Skin epidermis (tissue), 12 donors: Measurements from ENCODE around the gene LCTL.

ENCODE experiments used
- H3K27ac ChIP-seq, 21 experiments: fragments of 200-600 bp; sonication (generic) in 11 of 21; one replicate each; pipeline ENCODE4 v1.5.0; 2020; ENCODE audit warnings: mild to moderate bottlenecking in 3 of 21, inconsistent platforms in 2 of 21, moderate library complexity in 2 of 21
- H3K4me3 ChIP-seq, 7 experiments: fragments of 200-600 bp; sonication (generic) in 2 of 7; one replicate each; pipeline ENCODE4 v1.5.0; 2020; ENCODE audit warnings: inconsistent platforms in 2 of 7, mild to moderate bottlenecking in 2 of 7, moderate library complexity in 1 of 7

LCTL gene

GRCh38 chr15:66565741-66566144, at the start of gene LCTL:
TSS of gene LCTL (minus strand) at chr15:66565998. CDS start at chr15:66565365, 633 bp downstream.
- no peak within 1 kb of the TSS for H3K27ac ChIP-seq
- H3K4me3 ChIP-seq: no peak within 1 kb of the TSS

DNA sequence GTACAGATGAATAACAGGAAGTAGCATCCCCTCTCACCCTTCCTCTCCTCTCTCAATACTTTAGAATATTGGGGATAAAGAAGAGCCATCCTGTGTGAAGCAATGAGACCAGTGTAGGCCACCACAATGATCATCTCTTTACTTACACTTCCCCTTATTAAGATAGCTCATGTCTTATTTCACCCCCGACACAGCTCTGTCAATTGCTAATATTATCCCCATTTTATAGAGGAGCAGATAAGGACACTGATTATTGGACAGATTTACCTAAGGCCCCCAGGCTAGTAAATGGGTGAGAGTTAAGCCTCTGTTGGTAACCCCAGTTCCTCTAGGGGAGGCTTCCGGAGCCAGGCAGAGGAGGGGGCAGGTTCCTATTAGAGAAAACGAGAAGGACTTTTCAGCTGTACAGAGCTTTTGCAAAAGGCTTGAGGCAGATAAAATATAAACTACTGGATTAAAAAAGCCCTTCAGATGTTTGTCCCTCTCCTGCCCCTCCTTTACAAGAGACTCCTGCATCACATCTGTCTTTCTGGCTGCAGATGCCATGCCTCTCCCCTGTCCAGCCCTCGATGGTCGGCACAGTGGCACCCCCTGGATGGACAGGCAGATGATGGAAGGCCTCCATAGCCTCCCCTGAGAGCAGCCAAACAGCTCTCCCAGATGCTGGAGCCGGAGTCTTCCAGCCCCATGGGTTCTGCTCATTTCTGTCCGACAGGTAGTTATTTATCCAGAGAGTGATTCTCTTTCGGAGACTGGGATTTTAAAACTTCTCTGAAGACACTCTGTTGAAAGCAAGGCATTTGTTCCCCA, 49.4 kb upstream of the LCTL start:
- Histone ChIP-seq H3K4me3 (no peak overlapping the region), H3K27ac (no peak overlapping the region)

GRCh38 chr15:66614456-66614855, 48.7 kb upstream of the LCTL start:
- H3K4me3 ChIP-seq: no peak overlapping the region
- no peak overlapping the region for H3K27ac ChIP-seq

- Histone ChIP-seq H3K4me3 (no peak overlapping the region), H3K27ac (no peak overlapping the region)
These were observed 47.9 kb upstream of the LCTL start for GRCh38 chr15:66613743-66614142.

DNA sequence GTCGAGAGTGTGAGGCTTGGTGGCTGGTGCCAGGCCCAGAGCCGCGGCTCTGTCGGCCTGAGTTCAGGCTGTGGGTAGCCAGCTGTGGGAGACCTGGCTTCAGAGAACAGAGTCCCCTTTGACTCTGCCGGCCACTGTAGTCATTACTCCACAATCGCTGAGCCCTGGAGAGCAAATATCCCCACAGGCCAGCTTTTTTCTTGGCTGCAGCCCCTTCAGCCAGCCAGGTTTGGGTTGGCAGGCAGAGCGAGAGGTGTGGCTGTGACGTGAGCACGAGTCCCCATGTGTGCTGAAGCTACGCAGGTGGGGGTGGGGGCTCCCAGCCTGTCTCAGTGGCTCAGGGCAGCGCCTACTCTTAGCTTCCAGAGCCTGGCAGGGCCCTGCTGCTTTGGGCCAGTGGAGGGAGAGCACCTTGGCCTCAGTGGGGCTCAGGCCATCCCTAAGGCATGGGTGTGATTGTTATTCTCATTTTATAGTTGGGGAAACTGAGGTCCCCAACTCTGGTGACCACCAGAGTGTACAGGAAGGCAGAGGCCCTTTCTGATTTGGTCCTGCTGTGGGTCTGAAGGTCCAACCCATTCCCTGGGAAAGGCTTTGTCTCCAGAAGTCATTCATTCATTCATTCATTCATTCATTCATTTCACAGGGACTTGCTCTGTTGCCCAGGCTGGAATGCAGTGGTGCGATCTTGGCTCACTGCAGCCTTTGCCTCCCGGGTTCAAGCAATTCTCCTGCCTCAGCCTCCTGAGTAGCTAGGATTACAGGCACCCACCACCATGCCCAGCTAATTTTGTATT, 45.7 kb upstream of the LCTL start:
- H3K27ac ChIP-seq: no peak overlapping the region
- no peak overlapping the region for H3K4me3 ChIP-seq

- Histone ChIP-seq H3K4me3 (no peak overlapping the region), H3K27ac (no peak overlapping the region)
These were observed 44.1 kb upstream of the LCTL start for GRCh38 chr15:66609876-66610275.

DNA sequence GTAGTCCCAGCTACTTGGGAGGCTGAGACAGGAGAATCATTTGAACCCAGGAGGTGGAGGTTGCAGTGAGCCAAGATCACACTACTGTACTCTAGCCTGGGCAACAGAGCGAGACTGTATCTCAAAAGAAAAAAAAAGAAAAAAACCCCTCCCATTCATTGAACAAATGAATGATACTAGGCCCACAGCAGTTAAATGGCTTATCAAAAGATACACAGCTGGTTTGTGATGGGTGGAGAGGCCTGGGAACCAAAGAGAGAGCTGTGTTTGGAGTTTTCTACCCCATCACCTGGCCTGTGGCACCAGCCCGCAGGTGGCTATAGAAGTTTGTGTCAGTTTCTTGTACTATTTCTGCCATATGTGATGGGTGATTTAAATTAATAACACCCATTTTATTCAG, 43.1 kb upstream of the LCTL start:
- Histone ChIP-seq H3K4me3 (no peak overlapping the region), H3K27ac (no peak overlapping the region)

- Histone ChIP-seq H3K27ac (no peak overlapping the region), H3K4me3 (no peak overlapping the region)
These were observed 42.4 kb upstream of the LCTL start for GRCh38 chr15:66608159-66608558.

- H3K27ac ChIP-seq: no peak overlapping the region
- no peak overlapping the region for H3K4me3 ChIP-seq
These were observed 37.7 kb upstream of the LCTL start for GRCh38 chr15:66603301-66604179.

DNA sequence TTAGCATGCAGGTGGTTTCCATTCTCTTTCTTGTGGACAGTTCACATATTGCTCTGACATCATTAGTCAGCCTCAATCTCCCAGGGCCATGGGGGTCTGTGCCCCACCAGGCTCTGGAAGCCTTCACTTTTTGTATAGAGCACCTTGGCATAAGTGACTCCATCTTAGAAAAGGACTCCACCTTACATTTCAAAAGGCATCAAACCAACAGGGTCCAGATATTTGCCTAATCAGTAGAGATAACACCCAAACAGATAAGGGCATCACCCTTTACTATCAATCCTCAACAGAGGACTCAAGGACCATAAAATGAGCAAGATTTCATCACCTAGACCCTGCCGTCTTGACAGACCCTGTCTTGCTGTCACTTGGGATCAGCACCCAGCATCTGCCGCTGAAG, 35.7 kb upstream of the LCTL start:
- Histone ChIP-seq H3K4me3 (no peak overlapping the region), H3K27ac (no peak overlapping the region)

- H3K4me3 ChIP-seq: no peak overlapping the region
- H3K27ac ChIP-seq: no peak overlapping the region
These were observed 34.4 kb upstream of the LCTL start for GRCh38 chr15:66600240-66600627.

GRCh38 chr15:66599536-66600239, 33.9 kb upstream of the LCTL start:
- Histone ChIP-seq H3K27ac (no peak overlapping the region), H3K4me3 (no peak overlapping the region)

DNA sequence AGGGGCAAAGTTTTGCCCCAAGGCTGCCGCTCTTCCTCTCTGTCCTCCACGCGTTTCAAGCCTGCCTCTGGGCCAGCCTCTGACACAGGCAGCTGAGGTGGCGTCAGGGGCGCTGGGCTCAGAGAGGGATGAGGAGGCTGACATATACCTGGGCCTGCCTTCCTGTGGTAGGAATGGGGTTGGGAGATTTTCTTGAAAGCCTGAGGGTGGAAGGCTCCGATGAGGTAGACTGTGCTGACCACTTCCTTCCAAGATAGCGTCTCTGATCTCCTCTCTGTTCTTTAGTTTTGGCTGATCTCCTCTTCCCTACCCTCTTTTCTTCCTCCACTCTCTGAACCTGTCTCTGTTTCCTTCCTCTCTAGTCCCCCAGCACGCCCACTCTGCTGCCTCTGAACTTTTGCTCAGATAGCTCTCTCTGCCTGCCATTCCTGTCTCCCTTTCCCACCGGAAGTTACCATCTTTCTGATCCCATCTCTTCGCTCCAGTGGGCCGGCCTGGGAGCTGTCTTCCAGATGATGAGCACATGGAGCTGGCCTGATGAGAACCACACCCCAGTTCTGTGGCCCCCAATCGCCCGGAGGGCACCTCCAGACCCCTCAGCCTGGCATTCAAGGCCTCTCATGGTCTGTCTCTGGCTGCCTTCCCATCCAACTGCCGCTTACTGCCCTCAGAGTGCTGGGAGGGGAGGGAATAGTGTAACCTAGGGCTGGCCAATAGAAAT, 32.5 kb upstream of the LCTL start:
- no peak overlapping the region for H3K4me3 ChIP-seq
- H3K27ac ChIP-seq: no peak overlapping the region

DNA sequence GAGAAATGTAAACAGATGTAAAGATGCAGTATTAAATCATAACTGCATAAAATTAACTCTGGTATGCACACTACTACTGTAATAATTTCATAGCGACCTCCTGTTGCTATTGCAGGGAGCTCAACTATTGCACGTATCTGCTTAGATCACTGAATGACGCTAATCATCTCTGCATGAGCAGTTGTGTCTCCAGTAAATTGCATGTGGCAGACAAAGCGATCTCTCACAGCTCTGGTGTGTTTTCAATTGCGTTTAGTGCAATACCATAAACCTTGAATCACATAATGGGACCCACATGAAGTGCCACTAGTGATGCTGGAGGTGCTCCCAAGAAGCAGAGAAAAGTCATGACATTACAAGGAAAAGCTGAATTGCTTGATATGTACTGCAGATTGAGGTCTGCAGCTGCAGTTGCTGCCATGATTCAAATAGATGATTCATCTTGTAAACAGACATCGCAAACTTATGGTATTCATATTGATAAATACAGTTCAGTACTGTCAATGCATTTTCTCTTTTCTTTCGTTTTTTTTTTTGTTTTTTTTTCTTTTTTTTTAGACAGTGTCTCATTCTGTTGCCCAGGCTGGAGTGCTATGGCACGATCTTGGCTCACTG, 30.2 kb upstream of the LCTL start:
- Histone ChIP-seq H3K4me3 (no peak overlapping the region), H3K27ac (no peak overlapping the region)

- Histone ChIP-seq H3K4me3 (no peak overlapping the region), H3K27ac (no peak overlapping the region)
These were observed 29.5 kb upstream of the LCTL start for GRCh38 chr15:66595332-66595731.

DNA sequence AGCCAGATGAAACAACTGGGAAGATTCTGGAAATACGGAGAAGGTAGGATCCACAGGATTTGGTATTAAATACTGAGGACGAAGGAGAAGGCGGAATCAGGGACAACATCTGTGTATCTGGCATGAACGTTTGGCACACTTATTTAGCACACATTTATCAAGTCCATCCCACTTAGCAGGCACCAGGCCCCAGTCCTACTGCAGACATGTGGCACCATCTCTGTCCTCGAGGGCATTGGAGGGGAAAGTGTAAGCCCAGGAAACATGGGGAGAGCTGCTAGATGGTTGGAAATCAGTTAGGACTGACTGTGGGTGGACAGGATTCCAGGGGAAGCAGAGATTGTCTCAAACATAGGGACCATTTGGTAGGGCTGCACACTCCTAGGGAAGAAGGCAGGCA, 29.0 kb upstream of the LCTL start:
- H3K27ac ChIP-seq: no peak overlapping the region
- no peak overlapping the region for H3K4me3 ChIP-seq

- H3K27ac ChIP-seq: no peak overlapping the region
- no peak overlapping the region for H3K4me3 ChIP-seq
These were observed 28.5 kb upstream of the LCTL start for GRCh38 chr15:66594344-66594743.

DNA sequence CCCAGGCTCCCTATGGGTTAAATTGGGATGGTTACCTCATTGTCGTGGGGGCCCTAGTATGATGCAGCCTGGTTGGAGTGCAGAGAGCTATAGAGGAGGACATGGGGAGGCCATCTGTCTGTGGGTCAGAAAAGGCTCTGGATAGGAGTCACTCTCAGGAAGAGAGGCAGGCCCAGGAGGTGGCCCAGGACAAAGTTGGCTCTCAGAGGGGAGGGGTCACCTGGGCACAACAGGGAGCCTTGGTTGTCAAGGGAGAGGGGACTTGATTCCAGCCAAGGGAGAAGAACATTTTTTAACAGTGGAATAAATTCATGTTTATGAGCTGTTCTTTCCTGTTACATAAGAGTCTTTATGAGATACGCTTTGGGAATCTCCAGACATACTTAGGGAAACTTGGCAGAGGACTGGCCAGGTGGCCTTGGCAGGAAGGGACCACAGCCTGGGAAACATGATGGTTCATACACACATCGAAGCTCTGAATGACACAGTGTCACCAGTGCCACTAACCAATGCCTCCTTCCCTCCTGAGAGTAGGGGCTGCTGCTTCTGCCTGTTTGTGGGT, 27.5 kb upstream of the LCTL start:
- no peak overlapping the region for H3K4me3 ChIP-seq
- no peak overlapping the region for H3K27ac ChIP-seq
